WTC11 (cell line): ENCODE results near the gene ZFP62. TPM values are rescaled to one million over a fixed set of nuclear protein-coding genes. Genes with fewer than 3 reads are reported as not detected.

ENCODE experiments used
- ATAC-seq: fragments of 200-7000 bp; cut with Tn5 transposase; 2 replicates; pipeline ENCODE4 v1.10.0; 2021; ENCODE audit warnings: mild to moderate bottlenecking, moderate library complexity
- CTCF ChIA-PET: fragments of 300-600 bp; sonication (Branson Sonifier 250); formaldehyde crosslinking; loops from one replicate; lab custom pipeline; 2021; ENCODE audit warnings: antibody characterized with exemption; lab: Charles Lee
- POLR2A ChIA-PET: fragments of 350-600 bp; sonication (Branson Sonifier 250); formaldehyde crosslinking; loops from one replicate; lab custom pipeline; 2021; ENCODE audit warnings: antibody characterized with exemption; lab: Charles Lee
- DNase-seq: peaks from one replicate; pipeline ENCODE4 v3.0.0; 2021; ENCODE audit warnings: low spot score
- H3K27ac Mint-ChIP-seq: 2 replicates; pipeline ENCODE4 v1.8.0; 2021; ENCODE audit warnings: mixed read lengths
- H3K27me3 Mint-ChIP-seq: 2 replicates; pipeline ENCODE4 v1.8.0; 2021; ENCODE audit warnings: low read depth, mild to moderate bottlenecking, moderate library complexity, mixed read lengths
- H3K36me3 Mint-ChIP-seq: 2 replicates; pipeline ENCODE4 v1.8.0; 2021; ENCODE audit warnings: mixed read lengths
- H3K4me1 Mint-ChIP-seq: 2 replicates; pipeline ENCODE4 v1.8.0; 2022; ENCODE audit warnings: mixed read lengths
- H3K4me3 Mint-ChIP-seq: 2 replicates; pipeline ENCODE4 v1.8.0; 2021; ENCODE audit warnings: mild to moderate bottlenecking, moderate library complexity, mixed read lengths
- H3K9me3 Mint-ChIP-seq: 2 replicates; pipeline ENCODE4 v1.8.0; 2021; ENCODE audit warnings: mixed read lengths
- FOXJ3 ChIP-seq: sonication (generic); formaldehyde crosslinking; IDR thresholded peaks from 2 replicates; pipeline ENCODE4 v1.9.0; 2021; ENCODE audit warnings: missing genetic modification reagents, mild to moderate bottlenecking, borderline replicate concordance
- FOXK1 ChIP-seq: sonication (generic); formaldehyde crosslinking; IDR thresholded peaks from 2 replicates; pipeline ENCODE4 v1.8.0; 2022; ENCODE audit warnings: mild to moderate bottlenecking, moderate library complexity, missing genetic modification reagents
- NFE2L1 ChIP-seq: sonication (generic); formaldehyde crosslinking; IDR thresholded peaks from 2 replicates; pipeline ENCODE4 v1.8.1; 2023; ENCODE audit warnings: missing genetic modification reagents
- OVOL2 ChIP-seq: fragments of 250-450 bp; sonication (Bioruptor Pico); IDR thresholded peaks from 2 replicates; pipeline ENCODE4 v1.9.0; 2021; ENCODE audit warnings: mild to moderate bottlenecking, borderline replicate concordance
- PRRX2 ChIP-seq: fragments of 250-450 bp; sonication (Bioruptor Pico); IDR thresholded peaks from 2 replicates; pipeline ENCODE4 v1.8.0; 2021; ENCODE audit warnings: mild to moderate bottlenecking
- SMAD4 ChIP-seq: sonication (generic); formaldehyde crosslinking; IDR thresholded peaks from 2 replicates; pipeline ENCODE4 v1.8.0; 2022; ENCODE audit warnings: mild to moderate bottlenecking, missing genetic modification reagents
- ZNF317 ChIP-seq: sonication (generic); formaldehyde crosslinking; IDR thresholded peaks from 2 replicates; pipeline ENCODE4 v1.8.1; 2023; ENCODE audit warnings: low read depth, mild to moderate bottlenecking, moderate library complexity, missing genetic modification reagents, borderline replicate concordance
- total RNA-seq: library from RNA; stranded (reverse); gene quantifications from 3 replicates; pipeline ENCODE4 v1.2.3, GENCODE V29; 2021
- TF ChIP-seq, protein P1 (sequence below): sonication (generic); formaldehyde crosslinking; IDR thresholded peaks from 2 replicates; pipeline ENCODE4 v1.8.0; 2022; ENCODE audit warnings: mild to moderate bottlenecking, missing genetic modification reagents
- TF ChIP-seq, protein P2 (sequence below): sonication (generic); formaldehyde crosslinking; IDR thresholded peaks from 2 replicates; pipeline ENCODE4 v1.8.0; 2023; ENCODE audit warnings: mild to moderate bottlenecking, missing genetic modification reagents
- TF ChIP-seq, protein P3 (sequence below): fragments of 250-450 bp; sonication (Bioruptor Pico); IDR thresholded peaks from 2 replicates; pipeline ENCODE4 v2.1.2; 2022; ENCODE audit warnings: mild to moderate bottlenecking, moderate library complexity
- TF ChIP-seq, protein P4 (sequence below): sonication (generic); formaldehyde crosslinking; IDR thresholded peaks from 2 replicates; pipeline ENCODE4 v1.8.1; 2022; ENCODE audit warnings: mild to moderate bottlenecking, moderate library complexity, missing genetic modification reagents
- TF ChIP-seq, protein P5 (sequence below): sonication (generic); formaldehyde crosslinking; IDR thresholded peaks from 2 replicates; pipeline ENCODE4 v1.8.1; 2023; ENCODE audit warnings: mild to moderate bottlenecking, missing genetic modification reagents
- TF ChIP-seq, protein P6 (sequence below): sonication (generic); formaldehyde crosslinking; IDR thresholded peaks from 2 replicates; pipeline ENCODE4 v1.8.1; 2023; ENCODE audit warnings: mild to moderate bottlenecking, missing genetic modification reagents, borderline replicate concordance
- TF ChIP-seq, protein P7 (sequence below): fragments of 200-600 bp; IDR thresholded peaks from 2 replicates; pipeline ENCODE4 v1.8.0; 2022; ENCODE audit warnings: antibody characterized with exemption
- TF ChIP-seq, protein P8 (sequence below): fragments of 250-450 bp; sonication (Bioruptor Pico); IDR thresholded peaks from 2 replicates; pipeline ENCODE4 v1.9.0; 2021; ENCODE audit warnings: mild to moderate bottlenecking, borderline replicate concordance
- TF ChIP-seq, protein P9 (sequence below): fragments of 250-450 bp; sonication (Bioruptor Pico); IDR thresholded peaks from 2 replicates; pipeline ENCODE4 v1.8.0; 2021; ENCODE audit warnings: mild to moderate bottlenecking

Gene ZFP62
- total RNA-seq, 1 experiment from 2014 or later, result 41.2 TPM

DNA sequence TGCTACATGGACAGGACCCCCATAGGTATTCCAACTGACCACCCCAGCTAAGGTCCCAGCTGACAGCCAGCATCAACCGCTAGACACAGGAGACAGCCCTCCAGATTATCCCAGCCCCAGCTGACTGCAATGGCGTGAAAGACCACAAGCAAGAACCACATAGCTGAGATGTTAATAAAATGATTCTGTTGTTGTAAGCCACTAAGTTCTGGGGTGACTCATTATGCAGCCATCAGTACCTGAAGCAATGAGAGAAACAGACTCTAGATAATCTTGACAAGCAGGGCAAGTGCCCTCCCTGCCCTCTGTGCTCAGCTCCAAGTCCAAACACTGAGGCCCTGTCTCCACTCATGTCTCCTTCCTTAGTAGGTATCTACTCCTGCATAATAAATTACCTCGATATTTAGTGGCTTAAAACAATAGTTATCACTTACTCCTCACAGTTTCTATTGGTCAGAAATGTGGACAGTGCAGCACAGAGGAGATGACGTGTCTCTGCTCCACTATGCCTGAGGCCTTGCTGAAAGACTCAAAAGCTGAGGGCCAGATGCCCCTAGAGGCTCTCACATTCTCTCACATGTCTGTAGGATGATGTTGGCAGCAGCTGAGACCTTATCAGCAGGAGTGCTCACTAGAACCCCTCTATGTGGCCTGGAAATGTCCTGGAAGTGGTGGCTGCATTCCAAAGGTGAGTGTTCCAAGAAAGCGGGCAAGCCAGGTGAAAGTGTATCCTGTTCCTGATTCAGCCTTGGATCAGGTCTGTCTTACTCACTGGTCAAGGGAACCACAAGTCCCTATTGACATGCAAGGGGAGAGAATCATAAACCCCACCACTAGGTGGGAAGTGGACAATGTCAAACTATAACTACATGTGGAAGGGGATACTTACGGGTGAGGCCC lies 60.9 kb downstream of the ZFP62 start:
- peaks cover 24% of the 10 kb centered on the region for H3K36me3 Mint-ChIP-seq
- peak overlapping the region; percentile 72; the same call in 1 of the 2 replicates for H3K27ac Mint-ChIP-seq
- no peaks in the 10 kb centered on the region for H3K27me3 Mint-ChIP-seq
- peaks cover 69% of the 10 kb centered on the region for H3K4me1 Mint-ChIP-seq
- H3K4me3 Mint-ChIP-seq, result peak overlapping the region; percentile 12; the same call in 1 of the 2 replicates
- ChIA-PET CTCF (interaction anchor here (0.9 to 2.1 kb wide), 5 partner anchors 9 to 31 kb away, joined by 3 to 37 read pairs (median 3); no protein-coding TSS in a partner anchor), POLR2A (no interaction called here)
- no peak for DNase-seq
- no peaks in the 10 kb centered on the region for H3K9me3 Mint-ChIP-seq
- ATAC-seq, result no peak
- TF ChIP-seq, protein P1, sequence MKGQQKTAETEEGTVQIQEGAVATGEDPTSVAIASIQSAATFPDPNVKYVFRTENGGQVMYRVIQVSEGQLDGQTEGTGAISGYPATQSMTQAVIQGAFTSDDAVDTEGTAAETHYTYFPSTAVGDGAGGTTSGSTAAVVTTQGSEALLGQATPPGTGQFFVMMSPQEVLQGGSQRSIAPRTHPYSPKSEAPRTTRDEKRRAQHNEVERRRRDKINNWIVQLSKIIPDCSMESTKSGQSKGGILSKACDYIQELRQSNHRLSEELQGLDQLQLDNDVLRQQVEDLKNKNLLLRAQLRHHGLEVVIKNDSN (CRISPR knock-in tag), result no peak
- no peak for TF ChIP-seq FOXJ3 (CRISPR knock-in tag)
- TF ChIP-seq, protein P2, sequence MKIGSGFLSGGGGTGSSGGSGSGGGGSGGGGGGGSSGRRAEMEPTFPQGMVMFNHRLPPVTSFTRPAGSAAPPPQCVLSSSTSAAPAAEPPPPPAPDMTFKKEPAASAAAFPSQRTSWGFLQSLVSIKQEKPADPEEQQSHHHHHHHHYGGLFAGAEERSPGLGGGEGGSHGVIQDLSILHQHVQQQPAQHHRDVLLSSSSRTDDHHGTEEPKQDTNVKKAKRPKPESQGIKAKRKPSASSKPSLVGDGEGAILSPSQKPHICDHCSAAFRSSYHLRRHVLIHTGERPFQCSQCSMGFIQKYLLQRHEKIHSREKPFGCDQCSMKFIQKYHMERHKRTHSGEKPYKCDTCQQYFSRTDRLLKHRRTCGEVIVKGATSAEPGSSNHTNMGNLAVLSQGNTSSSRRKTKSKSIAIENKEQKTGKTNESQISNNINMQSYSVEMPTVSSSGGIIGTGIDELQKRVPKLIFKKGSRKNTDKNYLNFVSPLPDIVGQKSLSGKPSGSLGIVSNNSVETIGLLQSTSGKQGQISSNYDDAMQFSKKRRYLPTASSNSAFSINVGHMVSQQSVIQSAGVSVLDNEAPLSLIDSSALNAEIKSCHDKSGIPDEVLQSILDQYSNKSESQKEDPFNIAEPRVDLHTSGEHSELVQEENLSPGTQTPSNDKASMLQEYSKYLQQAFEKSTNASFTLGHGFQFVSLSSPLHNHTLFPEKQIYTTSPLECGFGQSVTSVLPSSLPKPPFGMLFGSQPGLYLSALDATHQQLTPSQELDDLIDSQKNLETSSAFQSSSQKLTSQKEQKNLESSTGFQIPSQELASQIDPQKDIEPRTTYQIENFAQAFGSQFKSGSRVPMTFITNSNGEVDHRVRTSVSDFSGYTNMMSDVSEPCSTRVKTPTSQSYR (CRISPR knock-in tag), result no peak
- no peak for TF ChIP-seq ZNF317
- TF ChIP-seq, protein P3, sequence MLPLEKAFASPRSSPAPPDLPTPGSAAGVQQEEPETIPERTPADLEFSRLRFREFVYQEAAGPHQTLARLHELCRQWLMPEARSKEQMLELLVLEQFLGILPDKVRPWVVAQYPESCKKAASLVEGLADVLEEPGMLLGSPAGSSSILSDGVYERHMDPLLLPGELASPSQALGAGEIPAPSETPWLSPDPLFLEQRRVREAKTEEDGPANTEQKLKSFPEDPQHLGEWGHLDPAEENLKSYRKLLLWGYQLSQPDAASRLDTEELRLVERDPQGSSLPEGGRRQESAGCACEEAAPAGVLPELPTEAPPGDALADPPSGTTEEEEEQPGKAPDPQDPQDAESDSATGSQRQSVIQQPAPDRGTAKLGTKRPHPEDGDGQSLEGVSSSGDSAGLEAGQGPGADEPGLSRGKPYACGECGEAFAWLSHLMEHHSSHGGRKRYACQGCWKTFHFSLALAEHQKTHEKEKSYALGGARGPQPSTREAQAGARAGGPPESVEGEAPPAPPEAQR (CRISPR knock-in tag), result no peak
- TF ChIP-seq, protein P4, sequence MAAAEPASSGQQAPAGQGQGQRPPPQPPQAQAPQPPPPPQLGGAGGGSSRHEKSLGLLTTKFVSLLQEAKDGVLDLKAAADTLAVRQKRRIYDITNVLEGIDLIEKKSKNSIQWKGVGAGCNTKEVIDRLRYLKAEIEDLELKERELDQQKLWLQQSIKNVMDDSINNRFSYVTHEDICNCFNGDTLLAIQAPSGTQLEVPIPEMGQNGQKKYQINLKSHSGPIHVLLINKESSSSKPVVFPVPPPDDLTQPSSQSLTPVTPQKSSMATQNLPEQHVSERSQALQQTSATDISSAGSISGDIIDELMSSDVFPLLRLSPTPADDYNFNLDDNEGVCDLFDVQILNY, result no peak
- no peak for TF ChIP-seq FOXK1
- TF ChIP-seq, protein P5, sequence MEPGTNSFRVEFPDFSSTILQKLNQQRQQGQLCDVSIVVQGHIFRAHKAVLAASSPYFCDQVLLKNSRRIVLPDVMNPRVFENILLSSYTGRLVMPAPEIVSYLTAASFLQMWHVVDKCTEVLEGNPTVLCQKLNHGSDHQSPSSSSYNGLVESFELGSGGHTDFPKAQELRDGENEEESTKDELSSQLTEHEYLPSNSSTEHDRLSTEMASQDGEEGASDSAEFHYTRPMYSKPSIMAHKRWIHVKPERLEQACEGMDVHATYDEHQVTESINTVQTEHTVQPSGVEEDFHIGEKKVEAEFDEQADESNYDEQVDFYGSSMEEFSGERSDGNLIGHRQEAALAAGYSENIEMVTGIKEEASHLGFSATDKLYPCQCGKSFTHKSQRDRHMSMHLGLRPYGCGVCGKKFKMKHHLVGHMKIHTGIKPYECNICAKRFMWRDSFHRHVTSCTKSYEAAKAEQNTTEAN (CRISPR knock-in tag), result no peak
- TF ChIP-seq, protein P6, sequence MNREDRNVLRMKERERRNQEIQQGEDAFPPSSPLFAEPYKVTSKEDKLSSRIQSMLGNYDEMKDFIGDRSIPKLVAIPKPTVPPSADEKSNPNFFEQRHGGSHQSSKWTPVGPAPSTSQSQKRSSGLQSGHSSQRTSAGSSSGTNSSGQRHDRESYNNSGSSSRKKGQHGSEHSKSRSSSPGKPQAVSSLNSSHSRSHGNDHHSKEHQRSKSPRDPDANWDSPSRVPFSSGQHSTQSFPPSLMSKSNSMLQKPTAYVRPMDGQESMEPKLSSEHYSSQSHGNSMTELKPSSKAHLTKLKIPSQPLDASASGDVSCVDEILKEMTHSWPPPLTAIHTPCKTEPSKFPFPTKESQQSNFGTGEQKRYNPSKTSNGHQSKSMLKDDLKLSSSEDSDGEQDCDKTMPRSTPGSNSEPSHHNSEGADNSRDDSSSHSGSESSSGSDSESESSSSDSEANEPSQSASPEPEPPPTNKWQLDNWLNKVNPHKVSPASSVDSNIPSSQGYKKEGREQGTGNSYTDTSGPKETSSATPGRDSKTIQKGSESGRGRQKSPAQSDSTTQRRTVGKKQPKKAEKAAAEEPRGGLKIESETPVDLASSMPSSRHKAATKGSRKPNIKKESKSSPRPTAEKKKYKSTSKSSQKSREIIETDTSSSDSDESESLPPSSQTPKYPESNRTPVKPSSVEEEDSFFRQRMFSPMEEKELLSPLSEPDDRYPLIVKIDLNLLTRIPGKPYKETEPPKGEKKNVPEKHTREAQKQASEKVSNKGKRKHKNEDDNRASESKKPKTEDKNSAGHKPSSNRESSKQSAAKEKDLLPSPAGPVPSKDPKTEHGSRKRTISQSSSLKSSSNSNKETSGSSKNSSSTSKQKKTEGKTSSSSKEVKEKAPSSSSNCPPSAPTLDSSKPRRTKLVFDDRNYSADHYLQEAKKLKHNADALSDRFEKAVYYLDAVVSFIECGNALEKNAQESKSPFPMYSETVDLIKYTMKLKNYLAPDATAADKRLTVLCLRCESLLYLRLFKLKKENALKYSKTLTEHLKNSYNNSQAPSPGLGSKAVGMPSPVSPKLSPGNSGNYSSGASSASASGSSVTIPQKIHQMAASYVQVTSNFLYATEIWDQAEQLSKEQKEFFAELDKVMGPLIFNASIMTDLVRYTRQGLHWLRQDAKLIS (CRISPR knock-in tag), result no peak
- TF ChIP-seq, protein P7, sequence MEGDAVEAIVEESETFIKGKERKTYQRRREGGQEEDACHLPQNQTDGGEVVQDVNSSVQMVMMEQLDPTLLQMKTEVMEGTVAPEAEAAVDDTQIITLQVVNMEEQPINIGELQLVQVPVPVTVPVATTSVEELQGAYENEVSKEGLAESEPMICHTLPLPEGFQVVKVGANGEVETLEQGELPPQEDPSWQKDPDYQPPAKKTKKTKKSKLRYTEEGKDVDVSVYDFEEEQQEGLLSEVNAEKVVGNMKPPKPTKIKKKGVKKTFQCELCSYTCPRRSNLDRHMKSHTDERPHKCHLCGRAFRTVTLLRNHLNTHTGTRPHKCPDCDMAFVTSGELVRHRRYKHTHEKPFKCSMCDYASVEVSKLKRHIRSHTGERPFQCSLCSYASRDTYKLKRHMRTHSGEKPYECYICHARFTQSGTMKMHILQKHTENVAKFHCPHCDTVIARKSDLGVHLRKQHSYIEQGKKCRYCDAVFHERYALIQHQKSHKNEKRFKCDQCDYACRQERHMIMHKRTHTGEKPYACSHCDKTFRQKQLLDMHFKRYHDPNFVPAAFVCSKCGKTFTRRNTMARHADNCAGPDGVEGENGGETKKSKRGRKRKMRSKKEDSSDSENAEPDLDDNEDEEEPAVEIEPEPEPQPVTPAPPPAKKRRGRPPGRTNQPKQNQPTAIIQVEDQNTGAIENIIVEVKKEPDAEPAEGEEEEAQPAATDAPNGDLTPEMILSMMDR, result no peak
- TF ChIP-seq NFE2L1 (CRISPR knock-in tag), result no peak
- TF ChIP-seq, protein P8, sequence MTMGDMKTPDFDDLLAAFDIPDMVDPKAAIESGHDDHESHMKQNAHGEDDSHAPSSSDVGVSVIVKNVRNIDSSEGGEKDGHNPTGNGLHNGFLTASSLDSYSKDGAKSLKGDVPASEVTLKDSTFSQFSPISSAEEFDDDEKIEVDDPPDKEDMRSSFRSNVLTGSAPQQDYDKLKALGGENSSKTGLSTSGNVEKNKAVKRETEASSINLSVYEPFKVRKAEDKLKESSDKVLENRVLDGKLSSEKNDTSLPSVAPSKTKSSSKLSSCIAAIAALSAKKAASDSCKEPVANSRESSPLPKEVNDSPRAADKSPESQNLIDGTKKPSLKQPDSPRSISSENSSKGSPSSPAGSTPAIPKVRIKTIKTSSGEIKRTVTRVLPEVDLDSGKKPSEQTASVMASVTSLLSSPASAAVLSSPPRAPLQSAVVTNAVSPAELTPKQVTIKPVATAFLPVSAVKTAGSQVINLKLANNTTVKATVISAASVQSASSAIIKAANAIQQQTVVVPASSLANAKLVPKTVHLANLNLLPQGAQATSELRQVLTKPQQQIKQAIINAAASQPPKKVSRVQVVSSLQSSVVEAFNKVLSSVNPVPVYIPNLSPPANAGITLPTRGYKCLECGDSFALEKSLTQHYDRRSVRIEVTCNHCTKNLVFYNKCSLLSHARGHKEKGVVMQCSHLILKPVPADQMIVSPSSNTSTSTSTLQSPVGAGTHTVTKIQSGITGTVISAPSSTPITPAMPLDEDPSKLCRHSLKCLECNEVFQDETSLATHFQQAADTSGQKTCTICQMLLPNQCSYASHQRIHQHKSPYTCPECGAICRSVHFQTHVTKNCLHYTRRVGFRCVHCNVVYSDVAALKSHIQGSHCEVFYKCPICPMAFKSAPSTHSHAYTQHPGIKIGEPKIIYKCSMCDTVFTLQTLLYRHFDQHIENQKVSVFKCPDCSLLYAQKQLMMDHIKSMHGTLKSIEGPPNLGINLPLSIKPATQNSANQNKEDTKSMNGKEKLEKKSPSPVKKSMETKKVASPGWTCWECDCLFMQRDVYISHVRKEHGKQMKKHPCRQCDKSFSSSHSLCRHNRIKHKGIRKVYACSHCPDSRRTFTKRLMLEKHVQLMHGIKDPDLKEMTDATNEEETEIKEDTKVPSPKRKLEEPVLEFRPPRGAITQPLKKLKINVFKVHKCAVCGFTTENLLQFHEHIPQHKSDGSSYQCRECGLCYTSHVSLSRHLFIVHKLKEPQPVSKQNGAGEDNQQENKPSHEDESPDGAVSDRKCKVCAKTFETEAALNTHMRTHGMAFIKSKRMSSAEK (CRISPR knock-in tag), result no peak
- TF ChIP-seq PRRX2 (CRISPR knock-in tag), result no peak
- TF ChIP-seq SMAD4 (CRISPR knock-in tag), result no peak
- TF ChIP-seq, protein P9, sequence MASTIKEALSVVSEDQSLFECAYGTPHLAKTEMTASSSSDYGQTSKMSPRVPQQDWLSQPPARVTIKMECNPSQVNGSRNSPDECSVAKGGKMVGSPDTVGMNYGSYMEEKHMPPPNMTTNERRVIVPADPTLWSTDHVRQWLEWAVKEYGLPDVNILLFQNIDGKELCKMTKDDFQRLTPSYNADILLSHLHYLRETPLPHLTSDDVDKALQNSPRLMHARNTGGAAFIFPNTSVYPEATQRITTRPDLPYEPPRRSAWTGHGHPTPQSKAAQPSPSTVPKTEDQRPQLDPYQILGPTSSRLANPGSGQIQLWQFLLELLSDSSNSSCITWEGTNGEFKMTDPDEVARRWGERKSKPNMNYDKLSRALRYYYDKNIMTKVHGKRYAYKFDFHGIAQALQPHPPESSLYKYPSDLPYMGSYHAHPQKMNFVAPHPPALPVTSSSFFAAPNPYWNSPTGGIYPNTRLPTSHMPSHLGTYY (CRISPR knock-in tag), result no peak
- no peak for TF ChIP-seq OVOL2 (CRISPR knock-in tag)
